NCI-H2227 (cell line): ENCODE results near the gene RAB41.
"Not testable (repeated sequence)": the region's sequence is repeated elsewhere in the genome, so short reads cannot be mapped to it uniquely, and the experiment has no call there.

Experiments used
- DNase-seq: peaks from one replicate; lab custom pipeline; 2025; ENCODE audit not compliant: unreplicated experiment; lab: John Stamatoyannopoulos, UW

RAB41 gene

GRCh38 chrX:70281951-70282350, at the start of gene RAB41:
RAB41 (plus strand) TSS chrX:70282172; CDS start chrX:70282218, 46 bp downstream.
- no peak for DNase-seq

GRCh38 chrX:70234355-70234754, 47.6 kb upstream of the RAB41 start, which contains the start of gene AWAT1:
AWAT1 (plus strand) TSS chrX:70234655; CDS start chrX:70234696, 41 bp downstream.
- no peak for DNase-seq

- DNase-seq, result no peak
These were observed 41.2 kb upstream of the RAB41 start for GRCh38 chrX:70240751-70241150.

GRCh38 chrX:70241501-70241900, 40.5 kb upstream of the RAB41 start:
- DNase-seq, result no peak

GRCh38 chrX:70243601-70244000, 38.4 kb upstream of the RAB41 start:
- not testable (repeated sequence) for DNase-seq

- DNase-seq, result no peak
These were observed 37.1 kb upstream of the RAB41 start for GRCh38 chrX:70244881-70245280.

GRCh38 chrX:70247252-70247651, 34.7 kb upstream of the RAB41 start:
- DNase-seq, result no peak

- no peak for DNase-seq
These were observed 29.5 kb upstream of the RAB41 start for GRCh38 chrX:70252491-70252890.

GRCh38 chrX:70253377-70254062, 28.5 kb upstream of the RAB41 start:
- DNase-seq, result peak; percentile 77

- DNase-seq, result no peak
These were observed 27.9 kb upstream of the RAB41 start for GRCh38 chrX:70254063-70254400.

- DNase-seq, result no peak
These were observed 27.1 kb upstream of the RAB41 start for GRCh38 chrX:70254909-70255308.

GRCh38 chrX:70255452-70255851, 26.5 kb upstream of the RAB41 start:
- DNase-seq, result no peak

GRCh38 chrX:70257423-70258288, 24.3 kb upstream of the RAB41 start:
- no peak for DNase-seq

- DNase-seq, result no peak
These were observed 21.9 kb upstream of the RAB41 start, which contains the start of gene P2RY4 for GRCh38 chrX:70260104-70260503. P2RY4 (minus strand) TSS chrX:70260204; CDS start chrX:70259624, 580 bp downstream.

- peak; percentile 29 for DNase-seq
These were observed 18.9 kb upstream of the RAB41 start for GRCh38 chrX:70262952-70263567.

- DNase-seq, result no peak
These were observed 17.2 kb upstream of the RAB41 start for GRCh38 chrX:70264784-70265183.

- no peak for DNase-seq
These were observed 13.9 kb upstream of the RAB41 start, which contains the start of gene ARR3 for GRCh38 chrX:70268034-70268433. ARR3 (plus strand) TSS chrX:70268334; CDS start chrX:70269386, 1,052 bp downstream.

GRCh38 chrX:70274029-70274428, 7.9 kb upstream of the RAB41 start:
- DNase-seq, result not testable (repeated sequence)

- no peak for DNase-seq
These were observed 2.9 kb upstream of the RAB41 start for GRCh38 chrX:70279081-70279480.

- DNase-seq, result no peak
These were observed 1.4 kb upstream of the RAB41 start for GRCh38 chrX:70280573-70280972.

GRCh38 chrX:70289168-70289792, 7.3 kb downstream of the RAB41 start:
- DNase-seq, result no peak
